ENCODE data around the gene RNPEPL1. TPM values are rescaled to one million over a fixed set of nuclear protein-coding genes. Genes with fewer than 3 reads are reported as not detected.

RNPEPL1 gene
- total RNA-seq, 1 experiment from 2014 or later = 25.8 TPM

GRCh38 chr2:240527153-240527750, 41.0 kb upstream of the RNPEPL1 start:
- H3K9me2 ChIP-seq (replicated peaks; ENCODE audit: low read length) = no peaks in the 10 kb centered on the region
- ChIA-PET CTCF (no interaction called here), POLR2A (ENCODE audit: unreplicated experiment) (no interaction called here)
- no peaks in the 10 kb centered on the region for H3F3A ChIP-seq (ENCODE audit: low read length, unreplicated experiment)
- H2AFZ ChIP-seq (ENCODE audit: low read length) = no peak overlapping the region
- no peak for ATAC-seq
- no TSS peak for BruUV-seq (replicated peaks)
- peaks cover 56% of the 10 kb centered on the region for H3K36me3 ChIP-seq (ENCODE audit: low read depth, low read length)
- no peaks in the 10 kb centered on the region for H3K27me3 ChIP-seq (ENCODE audit: low read length)
- H4K20me1 ChIP-seq (ENCODE audit: low read length) = no peaks in the 10 kb centered on the region
- no peak for TF ChIP-seq CTCF (conservative IDR thresholded peaks at IDR 0.05; ENCODE audit: low read depth, low read length)
- TF ChIP-seq EZH2 (IDR thresholded peaks at IDR 0.05; ENCODE audit: low read length, unreplicated experiment) = no peak
- no peak for TF ChIP-seq EZH2phosphoT487 (IDR thresholded peaks at IDR 0.05; ENCODE audit: borderline replicate concordance, low read length)
- H3K4me2 ChIP-seq (ENCODE audit: low read length) = no peak overlapping the region
- no peaks in the 10 kb centered on the region for H3K4me1 ChIP-seq (ENCODE audit: insufficient read depth, low read length)
- H3K9ac ChIP-seq (ENCODE audit: low read length) = no peak overlapping the region
- intact Hi-C loops (cut with micrococcal nuclease) = no loop called here
- H3K27ac ChIP-seq (ENCODE audit: low read length) = no peak overlapping the region
- peaks cover 15% of the 10 kb centered on the region for H3K9me3 ChIP-seq (ENCODE audit: low read length)
- DNase-seq = no peak
- no peaks in the 10 kb centered on the region for H3K79me2 ChIP-seq (ENCODE audit: low read length)
- no peak overlapping the region for H3K4me3 ChIP-seq (ENCODE audit: low read length)

DNA sequence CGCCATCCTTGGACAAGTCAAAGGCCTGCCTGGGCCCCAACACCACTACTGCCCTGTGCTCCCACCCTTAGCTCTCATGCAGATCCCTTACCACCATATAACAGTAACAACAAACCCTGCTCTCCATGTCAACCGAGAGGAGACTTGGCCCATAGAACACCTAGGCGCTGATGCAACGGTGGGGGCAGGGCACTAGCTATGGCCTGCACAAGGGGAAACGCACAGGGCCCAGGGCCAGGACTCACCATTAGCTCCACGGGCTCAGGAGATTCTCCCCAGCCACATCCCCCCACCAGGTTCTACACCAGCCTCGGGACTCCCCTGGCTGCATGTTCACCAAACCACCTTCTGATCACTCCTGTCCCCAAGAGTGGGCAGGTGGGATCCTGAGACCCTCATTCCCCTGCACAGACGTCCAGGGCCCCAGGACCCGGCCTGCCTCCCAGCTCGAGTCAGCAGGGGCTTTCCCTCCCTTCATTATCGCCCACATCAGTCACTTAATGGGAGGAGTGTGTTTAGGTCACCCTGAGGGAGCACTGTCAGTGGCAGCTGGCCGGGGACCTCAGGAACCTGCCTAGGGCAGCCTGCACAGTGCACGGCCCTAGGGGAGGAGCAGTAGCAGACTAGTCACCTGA, 39.8 kb upstream of the RNPEPL1 start:
- no peak for DNase-seq
- intact Hi-C loops (cut with micrococcal nuclease) = no loop called here
- POLR2A ChIA-PET (ENCODE audit: unreplicated experiment) = no interaction called here
- no peaks in the 10 kb centered on the region for H3K4me1 ChIP-seq (ENCODE audit: insufficient read depth, low read length)
- no peaks in the 10 kb centered on the region for H3K9me2 ChIP-seq (replicated peaks; ENCODE audit: low read length)
- H4K20me1 ChIP-seq (ENCODE audit: low read length) = no peaks in the 10 kb centered on the region
- H3K4me2 ChIP-seq (ENCODE audit: low read length) = no peak overlapping the region
- BruUV-seq (replicated peaks) = no TSS peak
- no peak overlapping the region for H3K27ac ChIP-seq (ENCODE audit: low read length)
- no peak overlapping the region for H3K9ac ChIP-seq (ENCODE audit: low read length)
- no peak for TF ChIP-seq EZH2phosphoT487 (IDR thresholded peaks at IDR 0.05; ENCODE audit: borderline replicate concordance, low read length)
- peaks cover 18% of the 10 kb centered on the region for H3K9me3 ChIP-seq (ENCODE audit: low read length)
- H3K36me3 ChIP-seq (ENCODE audit: low read depth, low read length) = peaks cover 49% of the 10 kb centered on the region
- no peaks in the 10 kb centered on the region for H3K27me3 ChIP-seq (ENCODE audit: low read length)
- no peak overlapping the region for H2AFZ ChIP-seq (ENCODE audit: low read length)
- no peaks in the 10 kb centered on the region for H3F3A ChIP-seq (ENCODE audit: low read length, unreplicated experiment)
- no peak overlapping the region for H3K4me3 ChIP-seq (ENCODE audit: low read length)
- no peaks in the 10 kb centered on the region for H3K79me2 ChIP-seq (ENCODE audit: low read length)
- no peak for ATAC-seq
- CTCF ChIA-PET = no interaction called here

DNA sequence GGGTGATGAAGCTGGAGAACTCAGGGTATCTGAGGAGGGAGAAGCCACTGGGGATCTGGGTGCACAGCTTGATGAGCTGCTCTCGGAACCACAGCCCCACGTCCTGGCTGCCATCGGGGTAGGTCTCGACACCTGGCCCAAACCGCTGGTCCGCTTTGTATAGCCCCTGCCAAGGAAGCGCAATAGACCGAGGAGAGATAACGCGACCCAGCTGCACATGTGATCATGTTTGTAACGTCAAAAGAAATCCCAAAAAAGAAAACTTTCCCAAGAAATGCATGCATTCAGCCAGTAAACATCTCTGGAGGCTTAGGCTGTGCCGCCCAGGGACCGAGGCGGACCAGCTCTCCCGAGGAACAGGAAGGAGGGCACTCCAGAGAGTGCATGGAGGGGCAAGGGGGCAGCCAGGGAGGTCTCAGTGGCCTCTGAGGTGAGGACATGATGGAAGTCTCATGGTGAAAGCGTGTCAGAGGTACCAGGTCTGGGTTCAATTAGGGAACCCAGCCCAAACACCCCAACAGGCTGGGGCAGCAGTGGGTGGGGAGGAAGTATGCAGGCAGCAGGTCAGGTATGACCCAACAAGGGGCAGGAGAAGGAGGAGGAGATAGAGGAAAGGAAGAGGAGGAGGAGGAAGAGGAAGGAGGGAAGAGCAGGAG, 38.8 kb upstream of the RNPEPL1 start:
- ChIA-PET POLR2A (ENCODE audit: unreplicated experiment) (no interaction called here), CTCF (no interaction called here)

More for the DNA sequence above, 38.8 kb upstream of the RNPEPL1 start:
- H3K36me3 ChIP-seq (ENCODE audit: low read depth, low read length) = peaks cover 40% of the 10 kb centered on the region
- no TSS peak for BruUV-seq (replicated peaks)
- ATAC-seq (no peak), DNase-seq (no peak)
- intact Hi-C loops (cut with micrococcal nuclease) = no loop called here
- H3K9ac ChIP-seq (ENCODE audit: low read length) = no peak overlapping the region
- H3K4me2 ChIP-seq (ENCODE audit: low read length) = no peak overlapping the region
- H3K4me3 ChIP-seq (ENCODE audit: low read length) = no peak overlapping the region
- no peaks in the 10 kb centered on the region for H3F3A ChIP-seq (ENCODE audit: low read length, unreplicated experiment)
- no peaks in the 10 kb centered on the region for H3K79me2 ChIP-seq (ENCODE audit: low read length)
- TF ChIP-seq CTCF (conservative IDR thresholded peaks at IDR 0.05; ENCODE audit: low read depth, low read length) (no peak), EZH2 (IDR thresholded peaks at IDR 0.05; ENCODE audit: low read length, unreplicated experiment) (no peak), EZH2phosphoT487 (IDR thresholded peaks at IDR 0.05; ENCODE audit: borderline replicate concordance, low read length) (no peak)
- no peaks in the 10 kb centered on the region for H3K4me1 ChIP-seq (ENCODE audit: insufficient read depth, low read length)
- no peak overlapping the region for H3K27ac ChIP-seq (ENCODE audit: low read length)
- H2AFZ ChIP-seq (ENCODE audit: low read length) = no peak overlapping the region
- no peaks in the 10 kb centered on the region for H4K20me1 ChIP-seq (ENCODE audit: low read length)
- H3K9me3 ChIP-seq (ENCODE audit: low read length) = peaks cover 18% of the 10 kb centered on the region
- H3K9me2 ChIP-seq (replicated peaks; ENCODE audit: low read length) = no peaks in the 10 kb centered on the region
- no peaks in the 10 kb centered on the region for H3K27me3 ChIP-seq (ENCODE audit: low read length)

Data from PC-3 (cell line).